Measurements from ENCODE around the gene PTCRA.
"Not testable (repeated sequence)": the region's sequence is repeated elsewhere in the genome, so short reads cannot be mapped to it uniquely, and the experiment has no call there.

PTCRA gene

DNA sequence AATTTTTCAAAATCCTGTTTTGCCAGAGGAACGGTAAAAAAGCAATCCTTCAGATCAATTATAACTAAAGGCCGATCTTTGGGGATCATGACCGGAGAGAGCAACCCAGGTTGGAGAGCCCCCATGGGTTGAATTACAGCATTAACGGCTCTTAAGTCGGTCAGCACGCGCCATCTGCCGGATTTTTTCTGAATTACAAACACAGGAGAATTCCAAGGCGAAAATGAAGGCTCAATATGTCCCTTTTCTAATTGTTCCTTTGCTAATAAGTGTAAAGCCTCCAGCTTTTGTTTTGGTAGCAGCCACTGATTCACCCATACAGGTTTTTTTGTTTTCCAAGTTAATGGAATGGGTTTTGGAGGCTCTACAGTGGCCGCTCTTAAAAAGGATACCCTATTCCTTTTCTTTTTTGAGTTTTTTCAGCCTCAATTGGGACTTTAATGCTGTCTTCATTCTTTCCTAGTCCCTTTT lies 16.9 kb upstream of the PTCRA start:
- TF ChIP-seq, protein P1, sequence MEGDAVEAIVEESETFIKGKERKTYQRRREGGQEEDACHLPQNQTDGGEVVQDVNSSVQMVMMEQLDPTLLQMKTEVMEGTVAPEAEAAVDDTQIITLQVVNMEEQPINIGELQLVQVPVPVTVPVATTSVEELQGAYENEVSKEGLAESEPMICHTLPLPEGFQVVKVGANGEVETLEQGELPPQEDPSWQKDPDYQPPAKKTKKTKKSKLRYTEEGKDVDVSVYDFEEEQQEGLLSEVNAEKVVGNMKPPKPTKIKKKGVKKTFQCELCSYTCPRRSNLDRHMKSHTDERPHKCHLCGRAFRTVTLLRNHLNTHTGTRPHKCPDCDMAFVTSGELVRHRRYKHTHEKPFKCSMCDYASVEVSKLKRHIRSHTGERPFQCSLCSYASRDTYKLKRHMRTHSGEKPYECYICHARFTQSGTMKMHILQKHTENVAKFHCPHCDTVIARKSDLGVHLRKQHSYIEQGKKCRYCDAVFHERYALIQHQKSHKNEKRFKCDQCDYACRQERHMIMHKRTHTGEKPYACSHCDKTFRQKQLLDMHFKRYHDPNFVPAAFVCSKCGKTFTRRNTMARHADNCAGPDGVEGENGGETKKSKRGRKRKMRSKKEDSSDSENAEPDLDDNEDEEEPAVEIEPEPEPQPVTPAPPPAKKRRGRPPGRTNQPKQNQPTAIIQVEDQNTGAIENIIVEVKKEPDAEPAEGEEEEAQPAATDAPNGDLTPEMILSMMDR (IDR thresholded peaks at IDR 0.05; ENCODE audit: insufficient read depth, low read depth, low read length, missing control alignments), result peak; percentile 59
- peak; percentile 66 for DNase-seq (ENCODE audit: low read depth)
- H3K4me3 ChIP-seq (ENCODE audit: low read length), result no peak overlapping the region

DNA sequence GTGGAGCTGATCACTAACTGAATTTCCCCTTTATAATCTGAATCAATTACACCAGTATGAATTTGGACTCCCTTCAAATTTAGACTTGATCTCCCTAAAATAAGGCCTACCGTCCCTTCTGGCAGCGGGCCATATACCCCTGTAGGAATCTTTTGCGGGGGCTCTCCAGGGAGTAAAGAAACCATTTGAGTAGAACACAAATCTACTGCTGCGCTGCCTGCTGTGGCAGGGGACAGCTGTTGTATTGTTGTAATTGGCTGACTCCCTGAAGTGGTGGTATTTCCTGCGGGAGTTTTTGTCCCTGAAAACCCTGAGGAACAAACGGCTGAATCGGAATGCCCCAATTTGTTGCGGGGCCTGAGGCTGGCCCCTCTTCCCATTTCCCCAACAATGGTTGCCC lies 16.0 kb upstream of the PTCRA start:
- TF ChIP-seq, protein P1 (IDR thresholded peaks at IDR 0.05; ENCODE audit: insufficient read depth, low read depth, low read length, missing control alignments), result no peak
- DNase-seq (ENCODE audit: low read depth), result no peak
- H3K4me3 ChIP-seq (ENCODE audit: low read length), result no peak overlapping the region

DNA sequence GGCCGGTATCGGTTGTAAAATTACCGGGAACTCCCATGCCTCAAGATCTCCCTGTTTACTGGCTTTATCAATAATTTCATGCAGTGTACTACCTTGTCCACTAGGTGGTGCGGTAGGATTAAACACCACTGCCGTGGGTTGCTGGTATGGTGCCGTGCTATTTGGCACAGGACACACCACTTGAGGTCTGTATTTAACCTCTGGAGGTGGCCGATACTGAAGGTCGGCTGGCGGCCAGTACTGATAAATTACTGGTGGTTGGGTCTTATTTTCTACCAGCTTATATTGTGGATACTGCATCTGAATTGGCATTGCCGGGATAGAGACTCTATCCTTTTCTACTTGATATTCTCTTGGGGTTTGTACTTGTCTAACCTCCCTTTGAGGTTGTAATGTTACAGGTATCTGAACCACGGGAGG lies 14.3 kb upstream of the PTCRA start:
- H3K4me3 ChIP-seq (ENCODE audit: low read length), result no peak overlapping the region
- TF ChIP-seq, protein P1 (IDR thresholded peaks at IDR 0.05; ENCODE audit: insufficient read depth, low read depth, low read length, missing control alignments), result peak; percentile 77
- DNase-seq (ENCODE audit: low read depth), result peak; percentile 84

DNA sequence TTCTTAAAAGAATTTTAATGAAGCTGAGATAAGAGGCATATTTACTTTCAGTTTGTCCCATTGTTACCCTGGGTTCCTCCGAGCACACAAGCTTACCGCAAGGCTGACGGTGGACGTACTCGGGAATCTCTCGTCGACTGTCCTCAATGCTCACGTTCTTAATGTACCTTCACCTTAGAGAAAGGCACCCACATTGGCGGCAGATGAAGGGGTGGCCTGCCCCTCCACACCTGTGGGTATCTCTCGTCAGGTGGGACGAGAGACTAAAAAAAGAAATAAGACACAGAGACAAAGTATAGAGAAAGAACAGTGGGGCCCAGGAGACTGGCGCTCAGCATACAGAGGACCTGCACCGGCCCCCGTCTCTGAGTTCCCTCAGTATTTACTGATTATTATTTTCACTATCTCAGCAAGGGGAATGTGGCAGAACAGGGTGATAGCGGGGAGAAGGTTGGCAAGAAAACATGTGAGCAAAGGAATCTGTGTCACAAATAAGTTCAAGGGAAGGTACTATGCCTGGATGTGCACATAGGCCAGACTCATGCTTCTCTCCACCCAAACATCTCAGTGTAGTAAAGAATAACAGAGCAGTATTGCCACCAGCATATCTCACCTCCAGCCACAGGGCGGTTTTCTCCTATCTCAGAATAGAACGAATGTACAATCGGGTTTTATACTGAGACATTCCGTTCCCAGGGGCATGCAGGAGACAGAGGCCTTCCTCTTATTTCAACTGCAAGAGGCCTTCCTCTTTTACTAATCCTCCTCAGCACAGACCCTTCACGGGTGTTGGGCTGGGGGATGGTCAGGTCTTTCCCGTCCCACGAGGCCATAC lies 13.2 kb upstream of the PTCRA start:
- not testable (repeated sequence) for DNase-seq (ENCODE audit: low read depth); H3K4me3 ChIP-seq (ENCODE audit: low read length)

DNA sequence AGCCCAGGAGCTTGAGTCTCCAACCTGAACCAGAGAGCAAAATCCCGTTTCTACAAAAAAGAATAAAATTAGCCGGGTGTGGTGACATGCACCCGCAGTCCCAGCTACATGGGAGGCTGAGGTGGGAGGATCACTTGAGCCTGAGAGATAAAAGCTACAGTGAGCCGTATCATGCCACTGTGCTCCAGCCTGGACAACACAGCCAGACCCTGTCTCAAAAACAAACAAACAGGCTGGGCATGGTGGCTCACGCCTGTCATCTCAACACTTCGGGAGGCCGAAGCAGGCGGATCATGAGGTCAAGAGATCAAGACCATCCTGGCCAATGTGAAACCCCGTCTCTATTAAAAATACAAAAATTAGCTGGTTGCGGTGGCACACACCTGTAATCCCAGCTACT lies 11.4 kb upstream of the PTCRA start:
- no peak for DNase-seq (ENCODE audit: low read depth)
- H3K4me3 ChIP-seq (ENCODE audit: low read length), result no peak overlapping the region
- TF ChIP-seq, protein P1 (IDR thresholded peaks at IDR 0.05; ENCODE audit: insufficient read depth, low read depth, low read length, missing control alignments), result no peak

DNA sequence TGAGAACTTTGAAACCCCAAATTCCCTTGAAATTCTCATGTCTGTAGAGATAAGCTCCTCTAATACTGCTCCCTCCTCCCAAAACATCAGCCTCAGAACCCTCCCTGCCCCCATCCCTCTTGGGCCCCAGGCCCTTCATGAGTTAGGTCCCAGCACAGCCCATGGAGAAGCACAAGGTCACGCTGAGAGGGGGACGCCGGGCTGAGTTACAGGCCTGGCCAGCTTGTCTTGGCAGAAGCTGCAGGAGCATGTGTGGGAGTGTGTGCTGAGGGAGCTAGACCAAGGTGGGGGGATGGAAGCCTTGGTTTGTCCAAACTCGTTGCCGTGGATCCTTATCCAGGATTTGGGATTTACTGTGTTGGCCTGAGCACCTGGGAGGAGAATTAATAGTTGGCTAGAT lies 8.5 kb upstream of the PTCRA start:
- TF ChIP-seq, protein P1 (IDR thresholded peaks at IDR 0.05; ENCODE audit: insufficient read depth, low read depth, low read length, missing control alignments), result no peak
- no peak overlapping the region for H3K4me3 ChIP-seq (ENCODE audit: low read length)
- DNase-seq (ENCODE audit: low read depth), result no peak

DNA sequence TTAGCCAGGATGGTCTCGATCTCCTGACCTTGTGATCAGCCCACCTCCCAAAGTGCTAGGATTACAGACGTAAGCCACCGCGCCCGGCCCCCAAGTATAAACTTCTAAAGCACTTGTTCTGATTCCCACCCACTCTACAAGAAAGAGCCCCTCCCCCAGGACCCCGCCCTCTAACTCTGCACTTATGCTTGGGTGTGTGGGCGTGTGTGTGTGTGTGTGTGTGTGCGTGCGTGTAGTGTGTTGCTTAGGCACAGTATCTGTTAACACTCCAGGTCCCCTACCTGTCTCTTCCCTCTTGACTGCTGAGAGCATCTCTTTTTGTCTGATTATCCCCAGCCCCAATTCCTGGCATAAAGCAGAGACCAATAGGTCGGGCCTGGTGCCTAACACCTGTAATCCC lies 6.0 kb upstream of the PTCRA start:
- no peak overlapping the region for H3K4me3 ChIP-seq (ENCODE audit: low read length)
- TF ChIP-seq, protein P1 (IDR thresholded peaks at IDR 0.05; ENCODE audit: insufficient read depth, low read depth, low read length, missing control alignments), result no peak
- no peak for DNase-seq (ENCODE audit: low read depth)

Data from epithelial cell of esophagus (primary cell).